Measurements from ENCODE around the gene IQGAP1.
"Not testable (repeated sequence)": the region's sequence is repeated elsewhere in the genome, so short reads cannot be mapped to it uniquely, and the experiment has no call there.

Gene IQGAP1

DNA sequence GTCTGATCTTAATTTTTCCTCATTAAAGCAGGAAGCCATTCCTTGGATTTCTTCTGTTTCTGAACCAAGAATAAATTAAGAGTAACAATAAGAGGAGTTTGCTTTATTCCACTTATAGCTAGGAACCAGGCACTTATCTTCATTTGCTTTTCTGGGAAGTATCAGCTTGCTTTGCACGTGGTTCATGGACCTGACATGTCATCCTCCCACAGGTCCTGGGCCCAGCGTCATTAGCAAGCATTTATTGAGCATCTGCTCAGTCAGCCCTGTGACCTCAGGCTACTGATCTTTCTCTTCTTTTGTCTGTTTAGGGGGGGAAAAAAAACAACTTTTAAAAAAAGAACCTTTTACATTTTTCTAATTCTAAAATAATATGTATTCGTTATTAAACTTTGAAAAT, 107.0 kb downstream of the IQGAP1 start:
- Histone ChIP-seq H3K9me3 (ENCODE audit: control insufficient read depth, low read length) (no peaks in the 10 kb centered on the region), H3K27ac (ENCODE audit: insufficient read depth, low read depth, low read length, poor library complexity, severe bottlenecking) (no peak overlapping the region), H3K27me3 (ENCODE audit: control insufficient read depth, insufficient read depth, low read length, poor library complexity, severe bottlenecking) (no peaks in the 10 kb centered on the region), H3K4me3 (ENCODE audit: insufficient read depth, low read depth, low read length) (no peak overlapping the region), H3K36me3 (ENCODE audit: control insufficient read depth, insufficient read depth, low read length) (peaks cover 11% of the 10 kb centered on the region), H3K4me1 (ENCODE audit: control insufficient read depth, insufficient read depth, low read length) (no peaks in the 10 kb centered on the region)
- 88 to 93% methylated on average over 2 of the region's 3 CpGs for WGBS, 2 experiments

DNA sequence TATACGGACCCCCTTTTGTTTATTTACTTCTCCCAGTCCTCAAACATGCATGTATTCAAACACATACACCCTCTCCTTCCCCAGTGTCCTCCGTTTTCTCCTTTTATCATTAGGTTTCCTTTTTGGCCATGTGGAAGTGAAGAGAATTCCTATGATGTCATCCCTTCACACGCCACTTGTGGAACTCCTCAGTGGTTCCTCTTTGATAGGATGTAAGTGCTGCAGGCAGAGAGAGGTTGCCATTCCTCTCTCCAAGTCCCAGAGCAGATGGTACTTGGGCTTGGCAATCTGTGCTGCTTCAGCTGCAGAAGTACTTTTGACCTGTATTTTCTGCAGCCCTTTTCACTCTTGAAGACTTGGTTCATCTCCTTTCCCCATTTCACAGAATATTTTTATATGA, 108.7 kb downstream of the IQGAP1 start:
- no peak overlapping the region for H3K27ac ChIP-seq (ENCODE audit: insufficient read depth, low read depth, low read length, poor library complexity, severe bottlenecking)
- H3K4me3 ChIP-seq (ENCODE audit: insufficient read depth, low read depth, low read length), result no peak overlapping the region
- no peaks in the 10 kb centered on the region for H3K9me3 ChIP-seq (ENCODE audit: control insufficient read depth, low read length)
- peaks cover 4% of the 10 kb centered on the region for H3K36me3 ChIP-seq (ENCODE audit: control insufficient read depth, insufficient read depth, low read length)
- WGBS, 2 experiments, result 93 to 95% methylated on average over 2 to 3 of the region's 3 CpGs
- no peaks in the 10 kb centered on the region for H3K27me3 ChIP-seq (ENCODE audit: control insufficient read depth, insufficient read depth, low read length, poor library complexity, severe bottlenecking)
- H3K4me1 ChIP-seq (ENCODE audit: control insufficient read depth, insufficient read depth, low read length), result no peaks in the 10 kb centered on the region

GRCh38 chr15:90497376-90497775, 109.3 kb downstream of the IQGAP1 start:
- no peak overlapping the region for H3K4me3 ChIP-seq (ENCODE audit: insufficient read depth, low read depth, low read length)
- H3K9me3 ChIP-seq (ENCODE audit: control insufficient read depth, low read length), result no peaks in the 10 kb centered on the region
- 94 to 95% methylated on average over 3 of the region's 3 CpGs for WGBS, 2 experiments
- no peak overlapping the region for H3K27ac ChIP-seq (ENCODE audit: insufficient read depth, low read depth, low read length, poor library complexity, severe bottlenecking)
- peaks cover 4% of the 10 kb centered on the region for H3K36me3 ChIP-seq (ENCODE audit: control insufficient read depth, insufficient read depth, low read length)
- no peaks in the 10 kb centered on the region for H3K4me1 ChIP-seq (ENCODE audit: control insufficient read depth, insufficient read depth, low read length)
- no peaks in the 10 kb centered on the region for H3K27me3 ChIP-seq (ENCODE audit: control insufficient read depth, insufficient read depth, low read length, poor library complexity, severe bottlenecking)

DNA sequence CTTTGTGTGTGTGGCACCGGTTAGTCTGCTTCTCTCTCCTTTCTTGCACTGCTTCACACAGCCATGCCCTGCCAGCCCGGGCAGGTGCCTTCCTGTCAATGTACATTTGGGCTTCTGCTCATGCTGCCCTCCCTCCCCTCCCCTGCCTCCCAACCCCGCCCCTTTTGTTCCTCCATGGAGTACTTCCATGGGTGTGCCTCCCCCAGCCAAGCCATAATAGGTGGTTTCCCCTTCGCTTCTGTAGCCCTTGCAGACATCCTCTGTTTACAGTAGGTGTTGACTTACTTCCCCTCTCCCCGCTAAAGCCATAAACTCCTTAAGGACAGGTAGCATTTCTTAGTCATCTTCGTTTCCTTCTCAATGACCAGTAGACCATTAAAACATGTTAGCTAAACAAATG, 109.9 kb downstream of the IQGAP1 start:
- no peaks in the 10 kb centered on the region for H3K9me3 ChIP-seq (ENCODE audit: control insufficient read depth, low read length)
- WGBS, 2 experiments, result 91 to 93% methylated on average over 6 of the region's 6 CpGs
- no peak overlapping the region for H3K4me3 ChIP-seq (ENCODE audit: insufficient read depth, low read depth, low read length)
- H3K4me1 ChIP-seq (ENCODE audit: control insufficient read depth, insufficient read depth, low read length), result no peaks in the 10 kb centered on the region
- peaks cover 4% of the 10 kb centered on the region for H3K36me3 ChIP-seq (ENCODE audit: control insufficient read depth, insufficient read depth, low read length)
- H3K27me3 ChIP-seq (ENCODE audit: control insufficient read depth, insufficient read depth, low read length, poor library complexity, severe bottlenecking), result no peaks in the 10 kb centered on the region
- no peak overlapping the region for H3K27ac ChIP-seq (ENCODE audit: insufficient read depth, low read depth, low read length, poor library complexity, severe bottlenecking)

DNA sequence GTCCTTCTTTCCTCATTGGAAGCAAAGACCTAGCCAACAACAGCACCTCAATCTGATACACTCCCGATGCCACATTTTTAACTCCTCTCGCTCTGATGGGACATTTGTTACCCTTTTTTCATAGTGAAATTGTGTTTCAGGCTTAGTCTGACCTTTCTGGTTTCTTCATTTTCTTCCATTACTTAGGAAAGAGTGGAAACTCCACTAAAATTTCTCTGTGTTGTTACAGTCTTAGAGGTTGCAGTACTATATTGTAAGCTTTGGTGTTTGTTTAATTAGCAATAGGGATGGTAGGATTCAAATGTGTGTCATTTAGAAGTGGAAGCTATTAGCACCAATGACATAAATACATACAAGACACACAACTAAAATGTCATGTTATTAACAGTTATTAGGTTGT, 112.1 kb downstream of the IQGAP1 start:
- Histone ChIP-seq H3K4me1 (ENCODE audit: control insufficient read depth, insufficient read depth, low read length) (no peaks in the 10 kb centered on the region), H3K36me3 (ENCODE audit: control insufficient read depth, insufficient read depth, low read length) (no peaks in the 10 kb centered on the region), H3K27me3 (ENCODE audit: control insufficient read depth, insufficient read depth, low read length, poor library complexity, severe bottlenecking) (no peaks in the 10 kb centered on the region), H3K4me3 (ENCODE audit: insufficient read depth, low read depth, low read length) (no peak overlapping the region), H3K27ac (ENCODE audit: insufficient read depth, low read depth, low read length, poor library complexity, severe bottlenecking) (no peak overlapping the region), H3K9me3 (ENCODE audit: control insufficient read depth, low read length) (no peaks in the 10 kb centered on the region)
- 93 to 97% methylated on average over 2 of the region's 2 CpGs for WGBS, 2 experiments

DNA sequence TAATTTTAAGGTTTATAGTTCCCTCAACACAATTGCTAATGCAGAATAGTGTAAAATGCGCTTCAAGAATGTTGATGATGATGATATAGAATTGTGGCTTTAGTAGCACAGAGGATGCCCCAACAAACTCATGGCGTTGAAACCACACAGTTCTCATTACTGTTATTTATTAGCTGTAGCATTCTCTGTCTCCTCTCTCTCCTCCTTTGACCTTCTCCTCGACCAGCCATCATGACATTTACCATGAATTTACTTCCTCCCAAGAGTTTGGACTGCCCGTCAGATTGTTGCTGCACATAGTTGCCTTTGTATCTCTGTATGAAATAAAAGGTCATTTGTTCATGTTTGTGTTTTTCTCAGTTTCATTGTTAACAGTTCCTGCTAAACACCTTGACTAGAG, 113.9 kb downstream of the IQGAP1 start:
- 90 to 96% methylated on average over 3 of the region's 4 CpGs for WGBS, 2 experiments
- Histone ChIP-seq H3K9me3 (ENCODE audit: control insufficient read depth, low read length) (no peaks in the 10 kb centered on the region), H3K36me3 (ENCODE audit: control insufficient read depth, insufficient read depth, low read length) (no peaks in the 10 kb centered on the region)

GRCh38 chr15:90510781-90511180, 122.7 kb downstream of the IQGAP1 start:
- not testable (repeated sequence) for H3K4me3 ChIP-seq (ENCODE audit: insufficient read depth, low read depth, low read length); H3K4me1 ChIP-seq (ENCODE audit: control insufficient read depth, insufficient read depth, low read length); H3K27me3 ChIP-seq (ENCODE audit: control insufficient read depth, insufficient read depth, low read length, poor library complexity, severe bottlenecking); H3K36me3 ChIP-seq (ENCODE audit: control insufficient read depth, insufficient read depth, low read length); H3K9me3 ChIP-seq (ENCODE audit: control insufficient read depth, low read length); H3K27ac ChIP-seq (ENCODE audit: insufficient read depth, low read depth, low read length, poor library complexity, severe bottlenecking)
- 93 to 94% methylated on average over 29 of the region's 29 CpGs for WGBS, 2 experiments

More for the DNA sequence above, 113.9 kb downstream of the IQGAP1 start:
- Histone ChIP-seq H3K27me3 (ENCODE audit: control insufficient read depth, insufficient read depth, low read length, poor library complexity, severe bottlenecking) (no peaks in the 10 kb centered on the region), H3K4me1 (ENCODE audit: control insufficient read depth, insufficient read depth, low read length) (no peaks in the 10 kb centered on the region), H3K4me3 (ENCODE audit: insufficient read depth, low read depth, low read length) (no peak overlapping the region), H3K27ac (ENCODE audit: insufficient read depth, low read depth, low read length, poor library complexity, severe bottlenecking) (no peak overlapping the region)

GRCh38 chr15:90511211-90511618, 123.2 kb downstream of the IQGAP1 start:
- WGBS, 2 experiments, result 94 to 95% methylated on average over 11 to 13 of the region's 13 CpGs
- not testable (repeated sequence) for H3K9me3 ChIP-seq (ENCODE audit: control insufficient read depth, low read length); H3K4me1 ChIP-seq (ENCODE audit: control insufficient read depth, insufficient read depth, low read length); H3K36me3 ChIP-seq (ENCODE audit: control insufficient read depth, insufficient read depth, low read length); H3K27me3 ChIP-seq (ENCODE audit: control insufficient read depth, insufficient read depth, low read length, poor library complexity, severe bottlenecking); H3K27ac ChIP-seq (ENCODE audit: insufficient read depth, low read depth, low read length, poor library complexity, severe bottlenecking); H3K4me3 ChIP-seq (ENCODE audit: insufficient read depth, low read depth, low read length)

GRCh38 chr15:90512276-90512675, 124.2 kb downstream of the IQGAP1 start:
- H3K27me3 ChIP-seq (ENCODE audit: control insufficient read depth, insufficient read depth, low read length, poor library complexity, severe bottlenecking), result no peaks in the 10 kb centered on the region
- H3K27ac ChIP-seq (ENCODE audit: insufficient read depth, low read depth, low read length, poor library complexity, severe bottlenecking), result no peak overlapping the region
- no peak overlapping the region for H3K4me3 ChIP-seq (ENCODE audit: insufficient read depth, low read depth, low read length)
- H3K9me3 ChIP-seq (ENCODE audit: control insufficient read depth, low read length), result no peaks in the 10 kb centered on the region
- no peaks in the 10 kb centered on the region for H3K36me3 ChIP-seq (ENCODE audit: control insufficient read depth, insufficient read depth, low read length)
- H3K4me1 ChIP-seq (ENCODE audit: control insufficient read depth, insufficient read depth, low read length), result no peaks in the 10 kb centered on the region
- WGBS, 2 experiments, result 92 to 96% methylated on average over 2 of the region's 2 CpGs

- 90 to 92% methylated on average over 3 of the region's 3 CpGs for WGBS, 2 experiments
- Histone ChIP-seq H3K4me3 (ENCODE audit: insufficient read depth, low read depth, low read length) (no peak overlapping the region), H3K4me1 (ENCODE audit: control insufficient read depth, insufficient read depth, low read length) (no peaks in the 10 kb centered on the region), H3K36me3 (ENCODE audit: control insufficient read depth, insufficient read depth, low read length) (no peaks in the 10 kb centered on the region), H3K27ac (ENCODE audit: insufficient read depth, low read depth, low read length, poor library complexity, severe bottlenecking) (no peak overlapping the region), H3K27me3 (ENCODE audit: control insufficient read depth, insufficient read depth, low read length, poor library complexity, severe bottlenecking) (no peaks in the 10 kb centered on the region), H3K9me3 (ENCODE audit: control insufficient read depth, low read length) (no peaks in the 10 kb centered on the region)
Observed at GRCh38 chr15:90512981-90513380, 124.9 kb downstream of the IQGAP1 start.

DNA sequence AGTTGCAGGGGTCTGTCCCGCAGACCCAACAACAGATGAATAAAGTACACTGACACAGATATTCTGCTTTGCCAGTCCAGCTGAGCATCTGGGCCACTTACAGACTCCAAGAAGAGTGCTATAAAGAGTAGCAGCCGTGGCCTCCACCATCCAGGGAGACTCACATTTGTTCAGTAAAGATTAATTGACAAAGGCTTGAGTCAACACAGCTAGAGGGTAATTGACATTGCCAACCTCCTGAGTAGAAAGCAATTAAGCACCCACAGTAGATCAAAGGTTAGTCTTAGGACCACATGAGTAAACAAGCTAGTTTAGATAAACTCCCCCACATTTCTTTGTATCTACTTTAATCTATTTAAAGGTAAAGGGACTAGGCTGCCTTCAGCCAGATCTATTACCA, 125.4 kb downstream of the IQGAP1 start:
- 81 to 87% methylated on average over 2 of the region's 2 CpGs for WGBS, 2 experiments

More for the DNA sequence above, 125.4 kb downstream of the IQGAP1 start:
- Histone ChIP-seq H3K9me3 (ENCODE audit: control insufficient read depth, low read length) (no peaks in the 10 kb centered on the region), H3K4me1 (ENCODE audit: control insufficient read depth, insufficient read depth, low read length) (no peaks in the 10 kb centered on the region), H3K36me3 (ENCODE audit: control insufficient read depth, insufficient read depth, low read length) (no peaks in the 10 kb centered on the region), H3K27me3 (ENCODE audit: control insufficient read depth, insufficient read depth, low read length, poor library complexity, severe bottlenecking) (no peaks in the 10 kb centered on the region), H3K4me3 (ENCODE audit: insufficient read depth, low read depth, low read length) (no peak overlapping the region), H3K27ac (ENCODE audit: insufficient read depth, low read depth, low read length, poor library complexity, severe bottlenecking) (no peak overlapping the region)

Data from ectodermal cell (in vitro differentiated cells).